Astrocyte of the spinal cord (primary cell): ENCODE results near the gene POLD1.
"Not testable (repeated sequence)": the region's sequence is repeated elsewhere in the genome, so short reads cannot be mapped to it uniquely, and the experiment has no call there.

Source experiments
- DNase-seq: peaks from one replicate; pipeline ENCODE4 v3.0.0; 2011; ENCODE audit warnings: low read depth, low spot score
- H3K4me3 ChIP-seq: 2 replicates; pipeline ENCODE4 v1.5.1; 2011; ENCODE audit warnings: low read depth, mild to moderate bottlenecking, low read length, moderate library complexity
- CTCF ChIP-seq: IDR thresholded peaks from 2 replicates; pipeline ENCODE4 v1.5.1; 2012; ENCODE audit warnings: low read depth, mild to moderate bottlenecking, low read length, inconsistent platforms
- in situ Hi-C: cut with HindIII; loops from 2 replicates; pipeline ENCODE4 v1.10.0; 2017; ENCODE audit warnings: low sequenced_read_pairs

POLD1 gene

DNA sequence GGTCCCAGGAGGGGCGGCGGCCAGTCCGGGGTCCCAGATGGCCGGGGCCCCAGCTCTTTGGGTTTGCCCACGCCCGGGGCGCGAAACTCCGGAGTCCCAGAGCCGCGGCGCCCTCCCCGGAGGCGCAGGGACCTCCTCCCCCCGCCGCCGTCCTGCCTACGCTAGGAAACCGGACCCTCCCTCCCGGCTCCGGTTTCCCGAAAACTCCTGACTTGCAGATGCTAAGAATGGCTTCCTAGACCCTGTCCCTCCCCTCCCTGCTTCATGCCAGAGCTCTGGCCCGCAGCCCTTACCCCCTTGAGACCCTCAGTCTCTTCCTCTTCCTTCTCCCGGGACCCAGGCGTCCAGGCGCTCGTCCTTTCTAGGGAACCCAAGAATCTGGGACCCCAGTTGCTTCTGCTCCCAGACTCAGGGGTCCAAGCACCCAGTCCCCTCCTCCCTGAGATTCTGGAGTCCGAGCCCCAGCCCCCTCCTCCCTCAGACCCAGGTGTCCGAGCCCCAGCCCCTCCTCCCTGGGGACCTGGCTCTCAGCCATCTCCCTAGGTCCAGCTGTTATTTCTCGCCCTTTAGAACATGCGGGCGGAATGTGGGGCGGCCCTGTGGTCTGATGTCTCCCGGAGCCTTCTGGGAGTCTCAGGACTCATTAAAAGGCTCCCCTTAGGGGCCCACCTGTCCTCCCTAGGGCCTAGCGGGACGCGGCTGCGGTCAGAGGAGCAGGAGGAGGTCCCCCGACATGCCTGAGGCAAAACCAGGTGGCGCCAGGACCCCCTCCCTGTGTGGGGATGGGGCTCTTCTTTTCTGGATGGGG, 48.3 kb downstream of the POLD1 start, which contains the start of gene MYBPC2:
Gene MYBPC2 (plus strand): TSS at position 672 of the 808 bp plus-strand sequence. CDS start 62 bp downstream, at position 734.
- no peak for TF ChIP-seq CTCF
- in situ Hi-C loops, result no loop called here
- peak within 1 kb of the TSS; percentile 49 for H3K4me3 ChIP-seq
- peak; percentile 10 for DNase-seq

DNA sequence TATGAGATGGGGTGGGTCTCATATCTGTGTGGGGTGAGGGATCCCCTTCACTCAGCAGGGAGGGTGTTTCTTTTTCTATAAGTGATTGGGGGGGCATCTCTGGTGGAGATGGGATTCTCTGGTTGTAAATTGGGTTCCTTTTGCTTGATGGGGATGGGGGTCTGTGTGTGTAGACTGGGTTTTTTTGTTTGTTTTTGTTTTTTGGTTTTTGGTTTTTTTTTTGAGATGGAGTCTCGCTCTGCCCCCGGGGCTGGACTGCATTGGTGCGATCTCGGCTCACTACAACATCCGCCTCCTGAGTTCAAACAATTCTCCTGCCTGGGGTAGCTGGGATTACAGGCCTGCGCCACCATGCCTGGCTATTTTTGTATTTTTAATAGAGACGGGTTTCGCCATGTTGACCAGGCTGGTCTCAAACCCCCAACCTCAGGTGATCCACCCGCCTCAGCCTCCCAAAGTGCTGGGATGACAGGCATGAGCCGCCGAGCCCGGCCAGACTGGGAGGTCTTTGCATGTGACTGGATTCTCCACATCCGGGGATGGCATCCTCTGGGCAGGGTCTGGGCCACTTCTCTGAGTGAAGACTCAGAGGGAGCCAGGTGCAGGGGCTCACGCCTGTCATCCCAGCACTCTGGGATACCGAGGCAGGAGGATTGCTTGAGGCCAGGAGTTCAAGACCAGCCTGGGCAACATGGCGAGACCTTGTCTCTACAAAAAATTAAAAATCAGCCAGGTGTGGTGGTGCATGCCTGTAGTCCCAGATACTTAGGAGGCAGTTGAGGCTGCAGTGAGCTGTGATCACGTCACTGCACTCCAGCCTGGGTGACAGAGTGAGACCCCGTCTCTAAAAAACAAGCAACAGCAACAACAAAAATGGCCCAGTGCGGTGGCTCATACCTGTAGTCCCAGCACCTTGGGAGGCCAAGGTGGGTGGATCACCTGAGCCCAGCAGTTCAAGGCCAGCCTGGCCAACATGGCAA, 49.3 kb downstream of the POLD1 start:
- in situ Hi-C loops, result no loop called here
- no peak for DNase-seq
- no peak for TF ChIP-seq CTCF
- H3K4me3 ChIP-seq, result no peak overlapping the region

DNA sequence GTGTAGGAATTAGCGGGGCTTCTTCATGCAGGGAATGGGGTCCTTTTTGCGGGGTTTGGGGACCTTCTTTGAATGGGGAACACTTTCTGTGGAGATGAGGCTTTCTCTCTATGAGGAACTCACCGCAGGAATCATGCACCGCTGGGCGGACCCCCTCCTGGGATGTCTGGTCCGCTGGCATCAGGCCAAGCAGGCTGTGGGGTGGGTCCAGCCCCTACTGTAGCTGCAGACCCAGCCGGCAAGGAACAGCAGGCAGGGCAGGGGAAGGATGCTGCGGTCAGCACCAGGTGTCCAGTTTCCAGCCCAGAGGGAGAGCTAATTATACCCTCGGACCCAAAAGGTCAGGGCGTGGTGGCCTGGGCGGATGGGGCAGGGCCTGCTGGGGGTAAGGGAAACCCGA, 50.4 kb downstream of the POLD1 start:
- TF ChIP-seq CTCF, result no peak
- in situ Hi-C loops, result no loop called here
- DNase-seq, result no peak
- H3K4me3 ChIP-seq, result no peak overlapping the region

DNA sequence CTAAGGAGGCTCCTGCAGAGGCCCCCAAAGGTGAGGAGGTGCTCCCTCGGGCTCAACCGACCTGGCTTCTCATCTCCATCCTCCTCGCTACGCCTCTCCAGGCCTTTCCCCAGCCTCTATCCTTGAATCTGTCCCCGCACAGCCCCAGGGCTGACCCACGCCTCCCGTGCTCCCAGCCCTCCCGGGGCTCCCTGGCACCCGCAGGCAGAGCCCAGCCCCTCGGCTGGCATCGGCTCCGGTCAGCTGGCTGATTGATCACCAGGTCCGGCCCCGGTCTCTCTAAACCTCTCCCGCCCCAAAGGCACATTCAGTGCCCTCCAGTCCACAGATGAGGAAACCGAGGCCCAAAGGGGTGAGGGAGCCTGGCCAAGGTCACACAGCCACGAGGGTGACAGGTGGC, 51.1 kb downstream of the POLD1 start:
- TF ChIP-seq CTCF, result no peak
- in situ Hi-C loops, result no loop called here
- no peak overlapping the region for H3K4me3 ChIP-seq
- DNase-seq, result no peak

DNA sequence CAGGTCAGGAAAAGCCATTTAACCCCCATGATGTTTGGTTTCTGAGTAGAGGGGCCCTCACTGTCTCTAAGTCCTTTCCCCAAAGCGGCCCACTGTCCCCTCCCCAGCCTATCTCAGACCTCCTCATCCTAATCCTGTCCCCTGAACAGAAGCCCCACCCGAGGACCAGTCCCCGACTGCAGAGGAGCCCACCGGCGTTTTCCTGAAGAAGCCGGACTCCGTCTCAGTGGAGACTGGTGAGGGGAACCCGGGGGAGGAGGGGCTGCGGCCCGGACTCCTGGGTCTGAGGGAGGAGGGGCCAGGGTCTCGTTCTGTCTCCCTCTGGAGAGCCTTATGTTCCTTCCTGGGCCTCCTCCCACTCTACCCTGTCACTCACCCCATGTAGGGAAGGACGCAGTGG, 51.5 kb downstream of the POLD1 start:
- no peak for DNase-seq
- in situ Hi-C loops, result no loop called here
- H3K4me3 ChIP-seq, result no peak overlapping the region
- TF ChIP-seq CTCF, result no peak

- TF ChIP-seq CTCF, result no peak
- no peak for DNase-seq
- no peak overlapping the region for H3K4me3 ChIP-seq
- in situ Hi-C loops, result no loop called here
These were observed 53.8 kb downstream of the POLD1 start for GRCh38 chr19:50437862-50438449.

GRCh38 chr19:50439130-50439529, 55.0 kb downstream of the POLD1 start:
- in situ Hi-C loops, H3K4me3 ChIP-seq, DNase-seq: not testable (repeated sequence)
